Measurements from ENCODE around the gene PPM1M.

Gene PPM1M

DNA sequence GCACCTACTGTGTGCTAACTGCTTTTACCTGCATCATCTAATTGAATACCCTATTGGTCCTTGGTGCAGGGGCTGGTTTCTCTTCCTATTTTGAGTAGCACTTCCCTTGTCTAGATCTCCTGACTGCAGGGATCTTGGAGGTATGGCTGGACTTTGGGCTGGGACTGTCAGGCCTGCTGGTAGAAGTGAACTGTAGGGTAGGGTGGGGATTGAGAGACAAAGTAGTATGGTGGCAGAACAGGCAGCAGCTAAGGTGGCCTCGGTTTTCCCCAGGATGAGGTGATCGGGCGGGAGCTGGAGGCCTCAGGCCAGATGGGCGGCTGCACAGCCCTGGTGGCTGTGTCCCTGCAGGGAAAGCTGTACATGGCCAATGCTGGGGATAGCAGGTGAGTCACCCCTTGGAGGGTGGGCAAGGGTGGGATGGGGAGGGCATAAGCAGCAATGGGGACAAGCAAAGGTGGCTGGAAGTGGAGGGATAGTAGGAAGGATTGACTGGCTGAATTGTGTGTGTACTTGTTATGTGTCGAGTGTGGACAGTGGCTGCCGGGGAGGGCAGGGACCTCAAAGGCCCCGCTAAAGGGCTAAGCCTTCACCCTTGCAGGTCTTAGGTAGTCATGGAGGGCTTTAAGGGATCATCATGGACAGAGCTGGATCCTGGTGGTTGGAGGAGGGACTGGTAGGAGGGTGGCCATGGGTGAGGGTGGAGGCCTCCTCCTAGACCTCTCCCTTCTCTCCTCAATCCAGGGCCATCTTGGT is 2.0 kb downstream of the PPM1M start:
- Histone ChIP-seq H3K4me3 (peak overlapping the region in 4 of 10 experiments; percentile 56 to 66 (median 62); a peak in 8 of 20 replicates), H3K4me1 (peaks cover 58 to 100% (median 81%) of the 10 kb centered on the region in 10 experiments), H3K36me3 (peaks cover 37 to 49% (median 48%) of the 10 kb centered on the region in 11 experiments; a peak in 21 of 22 replicates), H3K9me3 (replicated peaks in 1 of 11) (peaks cover 0 to 5% (median 0%) of the 10 kb centered on the region in 11 experiments; a peak in 2 of 22 replicates), H3K27me3 (no peaks in the 10 kb centered on the region), H3K4me2 (peak overlapping the region in 10 of 11 experiments; percentile 4 to 99 (median 95); a peak in 15 of 22 replicates), H3K27ac (peak overlapping the region in 8 of 11 experiments; percentile 24 to 92 (median 86); a peak in 9 of 22 replicates), H3K9ac (peak overlapping the region in 3 of 11 experiments; percentile 12 to 83 (median 35); a peak in 2 of 22 replicates), H4K20me1 (peaks cover 0 to 25% (median 10%) of the 10 kb centered on the region in 11 experiments; a peak in 10 of 22 replicates)
- no peak for TF ChIP-seq Cebpa-rat (IDR thresholded peaks at IDR 0.05)

DNA sequence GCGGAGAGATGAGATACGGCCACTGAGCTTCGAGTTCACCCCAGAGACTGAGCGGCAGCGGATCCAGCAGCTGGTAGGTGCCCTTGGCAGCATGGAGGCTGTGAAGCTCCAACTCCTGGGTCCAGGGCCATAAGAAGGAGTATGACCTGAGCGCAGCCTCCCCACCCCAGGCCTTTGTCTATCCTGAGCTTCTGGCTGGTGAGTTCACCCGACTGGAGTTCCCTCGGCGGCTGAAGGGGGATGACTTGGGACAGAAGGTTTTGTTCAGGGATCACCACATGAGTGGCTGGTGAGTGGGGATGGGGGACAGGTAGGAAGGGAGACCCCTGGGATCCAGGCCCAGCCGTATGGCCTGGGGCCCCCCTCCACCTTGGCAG is 2.6 kb downstream of the PPM1M start:
- no peak for TF ChIP-seq Cebpa-rat (IDR thresholded peaks at IDR 0.05)
- peak overlapping the region in 6 of 11 experiments; percentile 8 to 87 (median 34); a peak in 8 of 22 replicates for H3K27ac ChIP-seq

DNA sequence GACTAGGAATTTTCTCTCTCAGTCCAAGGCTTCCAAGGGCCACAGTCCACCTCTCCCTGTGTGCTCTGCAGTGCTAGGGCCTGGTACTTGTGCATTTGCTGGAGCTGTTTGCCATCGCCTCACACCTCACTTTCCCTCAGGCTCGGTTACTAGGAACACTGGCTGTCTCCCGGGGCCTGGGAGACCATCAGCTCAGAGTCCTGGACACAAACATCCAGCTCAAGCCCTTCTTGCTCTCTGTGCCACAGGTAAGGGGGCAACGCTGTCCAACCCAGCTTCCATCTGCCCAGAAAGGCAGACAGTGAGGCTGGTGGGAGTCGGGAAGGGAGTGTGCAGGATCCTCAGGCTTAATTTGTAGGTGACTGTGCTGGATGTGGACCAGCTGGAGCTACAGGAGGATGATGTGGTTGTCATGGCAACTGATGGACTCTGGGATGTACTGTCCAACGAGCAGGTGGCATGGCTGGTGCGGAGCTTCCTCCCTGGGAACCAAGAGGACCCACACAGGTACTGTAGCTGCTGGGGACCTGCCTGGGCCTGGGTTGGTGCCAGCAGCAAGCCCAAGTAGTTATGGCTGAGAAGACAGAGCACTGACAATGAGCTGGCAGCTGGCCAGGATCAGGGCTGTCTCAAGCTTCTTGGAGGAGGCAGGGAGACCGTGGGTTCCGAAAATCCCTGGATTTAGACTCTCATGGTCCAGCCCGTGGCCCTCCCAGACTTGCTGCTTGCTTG is 3.4 kb downstream of the PPM1M start:
- Histone ChIP-seq H3K9ac (0 out of 22 replicates have a peak overlapping the region, but pooled peaks of 1 of the 11 experiments have one; percentile 12), H4K20me1 (peaks cover 0 to 31% (median 15%) of the 10 kb centered on the region in 11 experiments; a peak in 19 of 22 replicates), H3K9me3 (replicated peaks in 1 of 11) (peaks cover 0 to 5% (median 0%) of the 10 kb centered on the region in 11 experiments; a peak in 1 of 22 replicates), H3K27ac (peak overlapping the region in 4 of 11 experiments; percentile 8 to 38 (median 34); a peak in 6 of 22 replicates), H3K27me3 (no peaks in the 10 kb centered on the region), H3K4me3 (no peak overlapping the region; a peak in 1 of 20 replicates), H3K36me3 (peaks cover 45 to 57% (median 53%) of the 10 kb centered on the region in 11 experiments; a peak in 21 of 22 replicates), H3K4me2 (peak overlapping the region in 3 of 11 experiments; percentile 88 to 99 (median 96); a peak in 5 of 22 replicates), H3K4me1 (peaks cover 63 to 99% (median 82%) of the 10 kb centered on the region in 10 experiments)
- no peak for TF ChIP-seq Cebpa-rat (IDR thresholded peaks at IDR 0.05)

More for the DNA sequence above, 2.6 kb downstream of the PPM1M start:
- Histone ChIP-seq H4K20me1 (peaks cover 0 to 25% (median 10%) of the 10 kb centered on the region in 11 experiments; a peak in 10 of 22 replicates), H3K27me3 (no peaks in the 10 kb centered on the region), H3K9me3 (replicated peaks in 1 of 11) (peaks cover 0 to 5% (median 0%) of the 10 kb centered on the region in 11 experiments; a peak in 2 of 22 replicates), H3K9ac (peak overlapping the region in 2 of 11 experiments; percentile 12 to 33; a peak in 1 of 22 replicates), H3K36me3 (peaks cover 41 to 54% (median 52%) of the 10 kb centered on the region in 11 experiments; a peak in 21 of 22 replicates), H3K4me1 (peaks cover 63 to 100% (median 83%) of the 10 kb centered on the region in 10 experiments), H3K4me2 (peak overlapping the region in 5 of 11 experiments; percentile 87 to 99 (median 94); a peak in 9 of 22 replicates), H3K4me3 (peak overlapping the region in 3 of 10 experiments; percentile 56 to 66 (median 63); a peak in 3 of 20 replicates)

DNA sequence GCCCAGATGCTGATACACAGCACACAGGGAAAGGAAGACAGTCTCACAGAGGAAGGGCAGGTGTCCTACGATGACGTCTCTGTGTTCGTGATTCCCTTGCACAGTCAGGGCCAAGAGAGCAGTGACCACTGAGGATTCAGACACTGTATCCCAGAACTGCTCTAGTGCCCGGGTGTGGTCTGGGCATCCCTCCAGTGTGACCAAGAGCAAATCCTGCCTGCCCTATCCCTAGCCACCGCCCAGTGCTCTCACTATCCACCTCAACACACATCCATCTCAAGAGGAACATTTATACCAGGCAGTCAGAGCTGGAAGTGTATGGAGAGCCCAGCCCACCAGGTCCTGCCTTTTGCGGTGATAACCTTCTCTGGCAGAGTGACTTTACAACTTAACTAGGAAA is 4.1 kb downstream of the PPM1M start:
- no peaks in the 10 kb centered on the region for H3K27me3 ChIP-seq
- peaks cover 63 to 99% (median 82%) of the 10 kb centered on the region in 10 experiments for H3K4me1 ChIP-seq
- H4K20me1 ChIP-seq, result peaks cover 0 to 38% (median 22%) of the 10 kb centered on the region in 11 experiments; a peak in 19 of 22 replicates
- H3K9me3 ChIP-seq (replicated peaks in 1 of 11), result peaks cover 0 to 5% (median 0%) of the 10 kb centered on the region in 11 experiments; a peak in 1 of 22 replicates
- H3K9ac ChIP-seq, result peak overlapping the region in 1 of 11 experiments; percentile 51; a peak in 1 of 22 replicates
- peaks cover 52 to 64% (median 60%) of the 10 kb centered on the region in 11 experiments; a peak in 21 of 22 replicates for H3K36me3 ChIP-seq
- H3K27ac ChIP-seq, result peak overlapping the region in 2 of 11 experiments; percentile 17 to 44; a peak in 2 of 22 replicates
- H3K4me3 ChIP-seq, result no peak overlapping the region
- peak overlapping the region in 2 of 11 experiments; percentile 29 to 50; a peak in 2 of 22 replicates for H3K4me2 ChIP-seq
- TF ChIP-seq Cebpa-rat (IDR thresholded peaks at IDR 0.05), result no peak

DNA sequence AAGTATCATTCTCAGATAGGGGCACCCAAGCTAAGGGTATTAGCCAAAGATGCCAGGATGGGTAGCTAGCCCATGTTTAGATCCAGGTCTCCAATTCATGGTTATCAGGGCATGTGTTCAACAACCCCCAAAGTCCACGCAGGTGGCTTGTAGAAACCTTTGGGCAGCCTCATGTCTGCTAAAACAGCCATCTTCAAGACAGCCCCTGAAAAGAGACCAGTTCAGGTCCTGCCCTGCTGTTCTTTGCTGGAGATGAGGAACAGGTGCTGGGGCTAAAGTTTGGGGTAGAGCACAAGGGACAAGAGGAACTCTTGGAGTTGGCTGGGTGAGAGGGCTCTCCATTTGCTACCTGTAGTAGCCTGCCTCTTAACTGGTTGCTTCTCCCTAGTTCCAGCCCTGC is 4.6 kb downstream of the PPM1M start:
- H3K27me3 ChIP-seq, result no peaks in the 10 kb centered on the region
- peaks cover 0 to 1% (median 0%) of the 10 kb centered on the region in 11 experiments; a peak in 1 of 22 replicates for H3K9me3 ChIP-seq (replicated peaks in 1 of 11)
- TF ChIP-seq Cebpa-rat (IDR thresholded peaks at IDR 0.05), result no peak
- no peak overlapping the region for H3K4me3 ChIP-seq
- H3K9ac ChIP-seq, result peak overlapping the region in 1 of 11 experiments; percentile 51; a peak in 1 of 22 replicates
- peaks cover 63 to 99% (median 82%) of the 10 kb centered on the region in 10 experiments for H3K4me1 ChIP-seq
- H3K4me2 ChIP-seq, result peak overlapping the region in 2 of 11 experiments; percentile 29 to 50; a peak in 3 of 22 replicates
- peaks cover 0 to 43% (median 26%) of the 10 kb centered on the region in 11 experiments; a peak in 20 of 22 replicates for H4K20me1 ChIP-seq
- H3K27ac ChIP-seq, result peak overlapping the region in 5 of 11 experiments; percentile 8 to 44 (median 17); a peak in 5 of 22 replicates
- H3K36me3 ChIP-seq, result peaks cover 54 to 68% (median 65%) of the 10 kb centered on the region in 11 experiments

DNA sequence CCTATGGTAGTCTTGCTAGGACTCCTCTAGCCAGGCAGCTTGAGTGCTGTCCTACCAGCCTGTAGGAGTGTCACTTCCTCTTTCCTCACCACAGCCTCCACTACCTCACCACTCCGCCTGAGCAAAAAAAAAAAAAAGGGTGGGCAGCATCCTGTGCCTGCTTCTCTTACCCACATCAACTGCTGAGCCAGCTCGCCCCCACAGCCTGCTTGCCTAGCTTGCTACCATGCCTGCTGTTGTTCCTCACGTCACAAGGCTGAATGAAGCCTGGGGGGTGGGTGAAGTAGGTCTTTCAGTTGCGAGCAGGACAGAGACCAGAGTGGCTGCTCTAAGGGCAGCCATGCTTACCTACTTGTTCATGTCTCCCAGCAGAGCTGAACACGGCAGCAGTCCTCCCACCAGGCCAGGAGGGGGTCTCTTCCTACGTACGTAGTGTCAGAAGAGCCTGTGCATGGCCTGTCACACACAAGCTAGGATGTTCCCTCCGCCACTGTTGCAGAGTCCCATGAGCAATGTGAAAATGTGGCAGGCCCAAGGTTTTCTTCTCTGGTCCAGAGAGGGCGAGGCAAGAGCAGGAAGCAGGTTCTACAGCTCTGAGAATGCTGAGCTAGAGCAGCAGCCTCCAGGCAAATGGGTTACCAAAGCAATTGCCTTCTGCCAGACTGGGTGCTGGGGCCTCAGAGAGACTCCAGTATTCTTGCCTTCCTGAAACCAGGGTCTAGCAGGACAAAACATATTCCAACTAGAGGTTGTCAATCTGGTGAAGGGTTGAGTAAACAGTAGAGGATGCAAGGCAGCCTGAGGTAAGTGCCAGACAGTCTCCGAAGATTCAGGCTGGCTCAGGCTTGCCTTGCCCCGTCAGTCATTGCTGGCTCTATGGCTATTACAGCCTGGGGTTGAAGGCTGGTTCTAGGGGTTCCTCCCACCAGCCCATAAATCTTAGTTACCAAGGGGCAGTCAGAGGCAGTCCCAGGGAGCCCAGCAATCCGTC is 8.1 kb downstream of the PPM1M start:
- Histone ChIP-seq H3K27ac (peak overlapping the region; percentile 69 to 83 (median 79)), H3K4me3 (peak overlapping the region in 8 of 10 experiments; percentile 7 to 41 (median 27); a peak in 10 of 20 replicates), H3K27me3 (no peaks in the 10 kb centered on the region), H4K20me1 (peaks cover 19 to 72% (median 56%) of the 10 kb centered on the region in 11 experiments; a peak in 21 of 22 replicates), H3K4me1 (peaks cover 51 to 99% (median 71%) of the 10 kb centered on the region in 10 experiments), H3K9me3 (replicated peaks in 1 of 11) (no peaks in the 10 kb centered on the region), H3K9ac (peak overlapping the region; percentile 51 to 78 (median 68); a peak in 21 of 22 replicates), H3K4me2 (peak overlapping the region; percentile 70 to 95 (median 85)), H3K36me3 (peaks cover 79 to 95% (median 92%) of the 10 kb centered on the region in 11 experiments)
- 0 out of 22 replicates have a peak, but pooled peaks of 1 of the 11 experiments have one; percentile 21 for TF ChIP-seq Cebpa-rat (IDR thresholded peaks at IDR 0.05)

DNA sequence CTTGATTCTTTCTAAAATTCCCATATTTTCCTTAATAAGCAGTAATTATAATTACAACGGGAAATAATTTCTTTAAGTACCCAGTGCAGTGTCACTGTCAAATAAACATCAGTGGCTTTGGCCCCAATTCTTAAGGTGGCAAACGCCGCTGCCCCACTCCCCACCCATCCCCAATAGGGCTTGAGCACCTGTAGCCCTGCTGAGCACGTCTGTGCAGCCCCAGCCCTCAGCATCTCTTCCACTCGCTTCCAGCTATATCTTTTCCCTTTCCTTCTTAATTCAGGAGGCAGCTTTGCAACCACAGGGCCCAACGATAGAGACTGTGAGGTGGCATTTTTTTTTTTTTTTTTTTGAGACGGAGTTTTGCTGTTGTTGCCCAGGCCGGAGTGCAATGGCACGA is 9.0 kb downstream of the PPM1M start:
- peak overlapping the region; percentile 70 to 95 (median 85) for H3K4me2 ChIP-seq
- no peaks in the 10 kb centered on the region for H3K9me3 ChIP-seq (replicated peaks in 1 of 11)
- peak overlapping the region in 7 of 11 experiments; percentile 76 to 83 (median 80); a peak in 9 of 22 replicates for H3K27ac ChIP-seq
- no peaks in the 10 kb centered on the region for H3K27me3 ChIP-seq
- peaks cover 79 to 95% (median 92%) of the 10 kb centered on the region in 11 experiments for H3K36me3 ChIP-seq
- H3K9ac ChIP-seq, result peak overlapping the region in 3 of 11 experiments; percentile 67 to 78 (median 68); a peak in 2 of 22 replicates
- no peak overlapping the region for H3K4me3 ChIP-seq
- peaks cover 25 to 72% (median 55%) of the 10 kb centered on the region in 11 experiments; a peak in 21 of 22 replicates for H4K20me1 ChIP-seq
- peaks cover 51 to 99% (median 67%) of the 10 kb centered on the region in 10 experiments for H3K4me1 ChIP-seq
- TF ChIP-seq Cebpa-rat (IDR thresholded peaks at IDR 0.05), result no peak

All from BLaER1 treated with 17β-estradiol and CSF1 and Interleukin-3, amounts not matched to agents 10 nM and 100 nM (cell line).